GM12864 (cell line): ENCODE data around the gene PTEN.

Experiments
- DNase-seq: peaks from one replicate; pipeline ENCODE4 v3.0.0-alpha.2; 2011; ENCODE audit warnings: low read depth
- H3K4me3 ChIP-seq: 2 replicates; pipeline ENCODE4 v1.5.1; 2011; ENCODE audit warnings: mild to moderate bottlenecking, low read depth, low read length, control low read depth
- TF ChIP-seq, protein P1 (sequence below): IDR thresholded peaks from 2 replicates; pipeline ENCODE4 v1.5.1; 2011; ENCODE audit warnings: low read depth, mild to moderate bottlenecking, moderate library complexity, low read length, control low read depth, inconsistent platforms; ENCODE audit errors: missing control alignments

Gene PTEN

GRCh38 chr10:87940210-87940609, 76.8 kb downstream of the PTEN start:
- TF ChIP-seq, protein P1, sequence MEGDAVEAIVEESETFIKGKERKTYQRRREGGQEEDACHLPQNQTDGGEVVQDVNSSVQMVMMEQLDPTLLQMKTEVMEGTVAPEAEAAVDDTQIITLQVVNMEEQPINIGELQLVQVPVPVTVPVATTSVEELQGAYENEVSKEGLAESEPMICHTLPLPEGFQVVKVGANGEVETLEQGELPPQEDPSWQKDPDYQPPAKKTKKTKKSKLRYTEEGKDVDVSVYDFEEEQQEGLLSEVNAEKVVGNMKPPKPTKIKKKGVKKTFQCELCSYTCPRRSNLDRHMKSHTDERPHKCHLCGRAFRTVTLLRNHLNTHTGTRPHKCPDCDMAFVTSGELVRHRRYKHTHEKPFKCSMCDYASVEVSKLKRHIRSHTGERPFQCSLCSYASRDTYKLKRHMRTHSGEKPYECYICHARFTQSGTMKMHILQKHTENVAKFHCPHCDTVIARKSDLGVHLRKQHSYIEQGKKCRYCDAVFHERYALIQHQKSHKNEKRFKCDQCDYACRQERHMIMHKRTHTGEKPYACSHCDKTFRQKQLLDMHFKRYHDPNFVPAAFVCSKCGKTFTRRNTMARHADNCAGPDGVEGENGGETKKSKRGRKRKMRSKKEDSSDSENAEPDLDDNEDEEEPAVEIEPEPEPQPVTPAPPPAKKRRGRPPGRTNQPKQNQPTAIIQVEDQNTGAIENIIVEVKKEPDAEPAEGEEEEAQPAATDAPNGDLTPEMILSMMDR: no peak
- no peak overlapping the region for H3K4me3 ChIP-seq
- no peak for DNase-seq

DNA sequence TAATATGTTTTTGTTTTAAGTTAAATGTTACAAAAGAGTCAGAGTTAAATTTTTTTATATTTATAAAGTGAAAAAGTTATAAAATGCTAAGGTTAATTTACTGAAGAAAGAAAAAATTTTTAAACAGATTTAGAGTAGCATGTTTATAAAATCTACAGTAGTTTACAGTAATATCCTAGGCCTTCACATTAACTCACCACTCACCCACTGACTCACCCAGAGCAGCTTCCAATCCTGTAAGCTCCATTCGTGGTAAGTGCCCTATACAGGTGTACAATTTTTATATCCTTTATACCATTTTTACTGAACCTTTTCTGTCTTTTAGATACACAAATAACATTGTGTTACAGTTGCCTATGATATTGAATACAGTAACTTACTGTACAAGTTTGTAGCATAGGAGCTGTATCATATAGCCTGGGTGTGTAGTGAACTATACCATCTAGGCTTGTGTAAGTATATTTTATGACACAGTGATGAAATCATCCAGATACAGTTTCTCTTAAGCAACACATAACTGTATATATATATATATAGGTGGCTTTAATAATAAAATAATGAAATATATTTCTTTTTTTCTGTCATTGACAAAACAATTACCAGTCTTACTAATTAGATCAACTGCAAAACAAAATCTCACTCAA, 79.6 kb downstream of the PTEN start:
- TF ChIP-seq, protein P1: no peak
- no peak for DNase-seq
- H3K4me3 ChIP-seq: no peak overlapping the region

GRCh38 chr10:87945984-87946383, 82.6 kb downstream of the PTEN start:
- no peak overlapping the region for H3K4me3 ChIP-seq
- no peak for DNase-seq
- TF ChIP-seq, protein P1: no peak

- no peak for DNase-seq
- H3K4me3 ChIP-seq: no peak overlapping the region
- TF ChIP-seq, protein P1: no peak
These were observed 89.2 kb downstream of the PTEN start for GRCh38 chr10:87952612-87953011.

DNA sequence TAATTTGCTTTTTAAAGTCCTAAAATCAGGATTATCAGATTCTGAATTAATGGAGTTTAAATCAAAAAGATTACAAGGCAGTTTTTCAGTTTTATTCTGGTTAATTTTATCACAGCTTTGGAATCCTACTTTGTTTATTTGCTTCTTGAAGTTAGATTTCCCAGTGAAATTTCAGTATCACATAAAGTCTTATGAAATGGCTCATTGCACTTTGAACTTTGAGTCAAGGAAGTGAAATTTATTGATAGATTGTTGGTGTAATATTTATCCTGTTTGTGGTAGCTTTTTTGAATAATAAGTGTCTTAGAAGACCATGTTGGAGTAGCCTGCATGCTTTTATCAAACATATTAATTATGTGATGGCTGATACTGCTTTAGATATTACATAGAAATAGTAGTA, 92.6 kb downstream of the PTEN start:
- H3K4me3 ChIP-seq: no peak overlapping the region
- DNase-seq: no peak

DNA sequence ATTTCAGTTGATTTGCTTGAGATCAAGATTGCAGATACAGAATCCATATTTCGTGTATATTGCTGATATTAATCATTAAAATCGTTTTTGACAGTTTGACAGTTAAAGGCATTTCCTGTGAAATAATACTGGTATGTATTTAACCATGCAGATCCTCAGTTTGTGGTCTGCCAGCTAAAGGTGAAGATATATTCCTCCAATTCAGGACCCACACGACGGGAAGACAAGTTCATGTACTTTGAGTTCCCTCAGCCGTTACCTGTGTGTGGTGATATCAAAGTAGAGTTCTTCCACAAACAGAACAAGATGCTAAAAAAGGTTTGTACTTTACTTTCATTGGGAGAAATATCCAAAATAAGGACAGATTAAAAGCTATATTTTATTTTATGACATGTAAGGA, 94.3 kb downstream of the PTEN start:
- TF ChIP-seq, protein P1: no peak
- H3K4me3 ChIP-seq: no peak overlapping the region
- no peak for DNase-seq

More for the DNA sequence above, 92.6 kb downstream of the PTEN start:
- TF ChIP-seq, protein P1: no peak

GRCh38 chr10:87960230-87960629, 96.8 kb downstream of the PTEN start:
- DNase-seq: no peak
- no peak overlapping the region for H3K4me3 ChIP-seq
- TF ChIP-seq, protein P1: no peak
